Glomerular visceral epithelial cell (primary cell): Measurements from ENCODE around the gene DDHD1.
"Not testable (repeated sequence)": the region's sequence is repeated elsewhere in the genome, so short reads cannot be mapped to it uniquely, and the experiment has no call there.

Experiments used
- DNase-seq: peaks from one replicate; pipeline ENCODE4 v3.0.0-alpha.2; 2016; ENCODE audit errors: extremely low spot score

DDHD1 gene

GRCh38 chr14:53152887-53153701 lies at the start of gene DDHD1:
DDHD1 (minus strand) TSS chr14:53153323; CDS start chr14:53153098, 225 bp downstream.
- DNase-seq, result peak; percentile 84

- no peak for DNase-seq
Measured at GRCh38 chr14:53195949-53196348, 42.8 kb upstream of the DDHD1 start.

GRCh38 chr14:53193193-53193592 lies 40.1 kb upstream of the DDHD1 start:
- peak; percentile 9 for DNase-seq

GRCh38 chr14:53192052-53192760 lies 39.1 kb upstream of the DDHD1 start:
- no peak for DNase-seq

GRCh38 chr14:53190938-53191337 lies 37.8 kb upstream of the DDHD1 start:
- DNase-seq, result no peak

GRCh38 chr14:53187921-53188463 lies 34.9 kb upstream of the DDHD1 start:
- DNase-seq, result no peak

- no peak for DNase-seq
Measured at GRCh38 chr14:53186532-53186931, 33.4 kb upstream of the DDHD1 start.

GRCh38 chr14:53183611-53184010 lies 30.5 kb upstream of the DDHD1 start:
- no peak for DNase-seq

- DNase-seq, result no peak
Measured at GRCh38 chr14:53183056-53183455, 29.9 kb upstream of the DDHD1 start.

- not testable (repeated sequence) for DNase-seq
Measured at GRCh38 chr14:53181463-53182081, 28.4 kb upstream of the DDHD1 start.

GRCh38 chr14:53180272-53181221 lies 27.4 kb upstream of the DDHD1 start:
- DNase-seq, result no peak

- DNase-seq, result not testable (repeated sequence)
Measured at GRCh38 chr14:53179486-53180005, 26.4 kb upstream of the DDHD1 start.

GRCh38 chr14:53175375-53175774 lies 22.3 kb upstream of the DDHD1 start:
- no peak for DNase-seq

GRCh38 chr14:53174918-53175317 lies 21.8 kb upstream of the DDHD1 start:
- no peak for DNase-seq

- no peak for DNase-seq
Measured at GRCh38 chr14:53168786-53169185, 15.7 kb upstream of the DDHD1 start.

- DNase-seq, result no peak
Measured at GRCh38 chr14:53167602-53168328, 14.6 kb upstream of the DDHD1 start.

- no peak for DNase-seq
Measured at GRCh38 chr14:53161758-53162435, 8.8 kb upstream of the DDHD1 start.

- DNase-seq, result no peak
Measured at GRCh38 chr14:53156238-53156637, 3.1 kb upstream of the DDHD1 start.

GRCh38 chr14:53153702-53154112 lies 584 bp upstream of the DDHD1 start:
- DNase-seq, result no peak
